GM23338 (cell line): ENCODE measurements around the gene GRHL3. TPM values are rescaled to one million over a fixed set of nuclear protein-coding genes. Genes with fewer than 3 reads are reported as not detected.

Experiments
- ATAC-seq: fragments of 200-7000 bp; cut with Tn5 transposase; 3 replicates; pipeline ENCODE4 v1.9.1; 2020
- DNase-seq: peaks from one replicate; pipeline ENCODE4 v3.0.0-alpha.2; 2015; ENCODE audit warnings: low spot score
- H2AFZ ChIP-seq: fragments of 200-600 bp; sonication (generic); 2 replicates; pipeline ENCODE4 v1.8.0; 2016; ENCODE audit warnings: antibody characterized with exemption, mild to moderate bottlenecking, moderate library complexity
- H3F3A ChIP-seq: fragments of 200-600 bp; sonication (generic); replicated peaks from 2 replicates; pipeline ENCODE4 v1.8.0; 2017; ENCODE audit warnings: antibody characterized with exemption, mixed run types, low read depth
- H3K27ac ChIP-seq: fragments of 200-600 bp; sonication (generic); 2 replicates; pipeline ENCODE4 v1.6.1; 2016; ENCODE audit warnings: low read depth
- H3K27me3 ChIP-seq: fragments of 200-600 bp; sonication (generic); 2 replicates; pipeline ENCODE4 v1.8.0; 2016; ENCODE audit warnings: mild to moderate bottlenecking, mixed run types, moderate library complexity; ENCODE audit not compliant: insufficient read depth
- H3K36me3 ChIP-seq: fragments of 200-600 bp; sonication (generic); 2 replicates; pipeline ENCODE4 v1.8.0; 2016; ENCODE audit warnings: mild to moderate bottlenecking; ENCODE audit not compliant: insufficient read depth
- H3K4me1 ChIP-seq: fragments of 200-600 bp; sonication (generic); 2 replicates; pipeline ENCODE4 v1.8.0; 2016; ENCODE audit warnings: mild to moderate bottlenecking, moderate library complexity; ENCODE audit not compliant: insufficient read depth
- H3K4me2 ChIP-seq: fragments of 200-600 bp; sonication (generic); 2 replicates; pipeline ENCODE4 v1.7.1; 2017; ENCODE audit warnings: mixed run types
- H3K4me3 ChIP-seq: fragments of 200-600 bp; sonication (generic); 2 replicates; pipeline ENCODE4 v1.6.1; 2016; ENCODE audit warnings: mixed run types
- H3K79me2 ChIP-seq: fragments of 200-600 bp; sonication (generic); replicated peaks from 2 replicates; pipeline ENCODE4 v1.8.0; 2017; ENCODE audit warnings: mild to moderate bottlenecking; ENCODE audit not compliant: insufficient read depth
- H3K9me2 ChIP-seq: fragments of 200-600 bp; sonication (generic); 2 replicates; pipeline ENCODE4 v1.8.0; 2017; ENCODE audit not compliant: insufficient read depth
- H4K20me1 ChIP-seq: fragments of 200-600 bp; sonication (generic); replicated peaks from 2 replicates; pipeline ENCODE4 v1.8.0; 2017; ENCODE audit warnings: mild to moderate bottlenecking; ENCODE audit not compliant: insufficient read depth
- H3K27ac Mint-ChIP-seq: 2 replicates; pipeline ENCODE4 v1.8.0; 2020; ENCODE audit warnings: inconsistent platforms, mild to moderate bottlenecking, moderate library complexity, mixed read lengths
- H3K27me3 Mint-ChIP-seq: 3 replicates; pipeline ENCODE4 v1.8.0; 2022; ENCODE audit warnings: low read depth, mild to moderate bottlenecking, moderate library complexity, mixed read lengths, inconsistent platforms; ENCODE audit not compliant: insufficient read depth, poor library complexity
- H3K36me3 Mint-ChIP-seq: 3 replicates; pipeline ENCODE4 v1.8.0; 2021; ENCODE audit warnings: low read depth, mild to moderate bottlenecking, inconsistent platforms, moderate library complexity, mixed read lengths
- H3K4me1 Mint-ChIP-seq: 3 replicates; pipeline ENCODE4 v1.8.0; 2020; ENCODE audit warnings: mild to moderate bottlenecking, inconsistent platforms, mixed read lengths
- H3K4me3 Mint-ChIP-seq: 3 replicates; pipeline ENCODE4 v1.8.0; 2021; ENCODE audit warnings: moderate library complexity, mild to moderate bottlenecking, inconsistent platforms, mixed read lengths
- H3K9me3 Mint-ChIP-seq: 3 replicates; pipeline ENCODE4 v1.8.0; 2020; ENCODE audit warnings: moderate library complexity, mild to moderate bottlenecking, inconsistent platforms, mixed read lengths
- CREB1 ChIP-seq: fragments of 250-450 bp; sonication (Bioruptor Pico); IDR thresholded peaks from 2 replicates; pipeline ENCODE4 v1.5.0; 2020; ENCODE audit warnings: low read depth, mild to moderate bottlenecking, moderate library complexity
- EZH2 ChIP-seq: fragments of 200-600 bp; sonication (generic); IDR thresholded peaks from one replicate; pipeline ENCODE4 v1.8.0; 2017; ENCODE audit warnings: antibody characterized with exemption, mild to moderate bottlenecking, low read depth; ENCODE audit not compliant: unreplicated experiment
- EZH2phosphoT487 ChIP-seq: fragments of 200-600 bp; sonication (generic); IDR thresholded peaks from one replicate; pipeline ENCODE4 v1.8.1; 2018; ENCODE audit warnings: antibody characterized with exemption; ENCODE audit not compliant: unreplicated experiment
- JUNB ChIP-seq: IDR thresholded peaks from one replicate; pipeline ENCODE4 v1.6.1; 2016; ENCODE audit warnings: antibody characterized with exemption; ENCODE audit not compliant: unreplicated experiment
- NANOG ChIP-seq: IDR thresholded peaks from 2 replicates; pipeline ENCODE4 v1.6.1; 2016; ENCODE audit warnings: antibody characterized with exemption, borderline replicate concordance
- POLR2AphosphoS5 ChIP-seq: IDR thresholded peaks from 2 replicates; pipeline ENCODE4 v1.6.1; 2016; ENCODE audit warnings: antibody characterized with exemption, low read depth
- STAT1 ChIP-seq: IDR thresholded peaks from one replicate; pipeline ENCODE4 v1.6.1; 2016; ENCODE audit warnings: antibody characterized with exemption; ENCODE audit not compliant: unreplicated experiment
- ZNF114 ChIP-seq: fragments of 250-450 bp; sonication (Bioruptor Pico); IDR thresholded peaks from 2 replicates; pipeline ENCODE4 v1.5.0; 2020; ENCODE audit warnings: mild to moderate bottlenecking, moderate library complexity
- polyA plus RNA-seq: library from polyadenylated mRNA; unstranded; fragments of >200 nt; fragmentation: Nextera tagmentation; extraction: Ambion mirVana; gene quantifications from 2 replicates; pipeline ENCODE4 v1.2.1, GENCODE V29; 2016
- total RNA-seq: library from RNA; depleted of rRNA; stranded (reverse); fragments of >200 nt; shearing (Covaris generic); gene quantifications from 2 replicates; pipeline ENCODE4 v1.2.3, GENCODE V29; 2014
- TF ChIP-seq, protein P1 (sequence below): fragments of 250-450 bp; sonication (Bioruptor Pico); IDR thresholded peaks from 2 replicates; pipeline ENCODE4 v1.5.0; 2020; ENCODE audit warnings: mild to moderate bottlenecking, moderate library complexity
- TF ChIP-seq, protein P2 (sequence below): IDR thresholded peaks from one replicate; pipeline ENCODE4 v1.6.1; 2018; ENCODE audit warnings: antibody characterized with exemption; ENCODE audit not compliant: unreplicated experiment
- TF ChIP-seq, protein P3 (sequence below), 2 experiments: fragments of 200-600 bp in 1 of 2; sonication (generic) in 1 of 2; conservative IDR thresholded peaks; 2 replicates each; pipeline versions ENCODE4 v1.5.1 to v1.6.1; 2016 to 2017; ENCODE audit warnings: antibody characterized with exemption in 2 of 2, low read depth in 2 of 2, mild to moderate bottlenecking in 2 of 2, moderate library complexity in 1 of 2

The GRHL3 gene
- total and polyA plus RNA-seq, 2 experiments from 2014 or later = 0.78 to 1.1 TPM

DNA sequence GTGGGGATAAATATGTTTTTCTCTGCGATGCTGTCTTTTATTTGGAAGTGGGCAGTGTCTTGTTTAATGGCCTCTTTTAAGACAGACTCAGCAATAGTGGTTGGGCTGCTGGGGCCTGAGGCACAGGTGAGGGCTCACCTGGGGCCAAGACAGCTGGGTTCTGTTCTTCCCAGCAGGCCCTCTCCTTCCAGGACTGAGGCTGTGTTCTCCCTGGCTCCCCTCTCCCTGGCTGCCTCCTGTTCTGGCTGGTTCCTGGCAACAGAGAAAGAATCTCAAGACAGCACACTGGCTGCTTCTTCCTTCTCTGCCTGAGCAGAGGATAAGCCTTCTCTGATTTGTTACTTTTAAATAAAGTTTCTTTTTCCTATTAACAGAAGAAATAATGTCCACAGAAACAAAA is 7.4 kb upstream of the GRHL3 start (continued):
- TF ChIP-seq, protein P1, sequence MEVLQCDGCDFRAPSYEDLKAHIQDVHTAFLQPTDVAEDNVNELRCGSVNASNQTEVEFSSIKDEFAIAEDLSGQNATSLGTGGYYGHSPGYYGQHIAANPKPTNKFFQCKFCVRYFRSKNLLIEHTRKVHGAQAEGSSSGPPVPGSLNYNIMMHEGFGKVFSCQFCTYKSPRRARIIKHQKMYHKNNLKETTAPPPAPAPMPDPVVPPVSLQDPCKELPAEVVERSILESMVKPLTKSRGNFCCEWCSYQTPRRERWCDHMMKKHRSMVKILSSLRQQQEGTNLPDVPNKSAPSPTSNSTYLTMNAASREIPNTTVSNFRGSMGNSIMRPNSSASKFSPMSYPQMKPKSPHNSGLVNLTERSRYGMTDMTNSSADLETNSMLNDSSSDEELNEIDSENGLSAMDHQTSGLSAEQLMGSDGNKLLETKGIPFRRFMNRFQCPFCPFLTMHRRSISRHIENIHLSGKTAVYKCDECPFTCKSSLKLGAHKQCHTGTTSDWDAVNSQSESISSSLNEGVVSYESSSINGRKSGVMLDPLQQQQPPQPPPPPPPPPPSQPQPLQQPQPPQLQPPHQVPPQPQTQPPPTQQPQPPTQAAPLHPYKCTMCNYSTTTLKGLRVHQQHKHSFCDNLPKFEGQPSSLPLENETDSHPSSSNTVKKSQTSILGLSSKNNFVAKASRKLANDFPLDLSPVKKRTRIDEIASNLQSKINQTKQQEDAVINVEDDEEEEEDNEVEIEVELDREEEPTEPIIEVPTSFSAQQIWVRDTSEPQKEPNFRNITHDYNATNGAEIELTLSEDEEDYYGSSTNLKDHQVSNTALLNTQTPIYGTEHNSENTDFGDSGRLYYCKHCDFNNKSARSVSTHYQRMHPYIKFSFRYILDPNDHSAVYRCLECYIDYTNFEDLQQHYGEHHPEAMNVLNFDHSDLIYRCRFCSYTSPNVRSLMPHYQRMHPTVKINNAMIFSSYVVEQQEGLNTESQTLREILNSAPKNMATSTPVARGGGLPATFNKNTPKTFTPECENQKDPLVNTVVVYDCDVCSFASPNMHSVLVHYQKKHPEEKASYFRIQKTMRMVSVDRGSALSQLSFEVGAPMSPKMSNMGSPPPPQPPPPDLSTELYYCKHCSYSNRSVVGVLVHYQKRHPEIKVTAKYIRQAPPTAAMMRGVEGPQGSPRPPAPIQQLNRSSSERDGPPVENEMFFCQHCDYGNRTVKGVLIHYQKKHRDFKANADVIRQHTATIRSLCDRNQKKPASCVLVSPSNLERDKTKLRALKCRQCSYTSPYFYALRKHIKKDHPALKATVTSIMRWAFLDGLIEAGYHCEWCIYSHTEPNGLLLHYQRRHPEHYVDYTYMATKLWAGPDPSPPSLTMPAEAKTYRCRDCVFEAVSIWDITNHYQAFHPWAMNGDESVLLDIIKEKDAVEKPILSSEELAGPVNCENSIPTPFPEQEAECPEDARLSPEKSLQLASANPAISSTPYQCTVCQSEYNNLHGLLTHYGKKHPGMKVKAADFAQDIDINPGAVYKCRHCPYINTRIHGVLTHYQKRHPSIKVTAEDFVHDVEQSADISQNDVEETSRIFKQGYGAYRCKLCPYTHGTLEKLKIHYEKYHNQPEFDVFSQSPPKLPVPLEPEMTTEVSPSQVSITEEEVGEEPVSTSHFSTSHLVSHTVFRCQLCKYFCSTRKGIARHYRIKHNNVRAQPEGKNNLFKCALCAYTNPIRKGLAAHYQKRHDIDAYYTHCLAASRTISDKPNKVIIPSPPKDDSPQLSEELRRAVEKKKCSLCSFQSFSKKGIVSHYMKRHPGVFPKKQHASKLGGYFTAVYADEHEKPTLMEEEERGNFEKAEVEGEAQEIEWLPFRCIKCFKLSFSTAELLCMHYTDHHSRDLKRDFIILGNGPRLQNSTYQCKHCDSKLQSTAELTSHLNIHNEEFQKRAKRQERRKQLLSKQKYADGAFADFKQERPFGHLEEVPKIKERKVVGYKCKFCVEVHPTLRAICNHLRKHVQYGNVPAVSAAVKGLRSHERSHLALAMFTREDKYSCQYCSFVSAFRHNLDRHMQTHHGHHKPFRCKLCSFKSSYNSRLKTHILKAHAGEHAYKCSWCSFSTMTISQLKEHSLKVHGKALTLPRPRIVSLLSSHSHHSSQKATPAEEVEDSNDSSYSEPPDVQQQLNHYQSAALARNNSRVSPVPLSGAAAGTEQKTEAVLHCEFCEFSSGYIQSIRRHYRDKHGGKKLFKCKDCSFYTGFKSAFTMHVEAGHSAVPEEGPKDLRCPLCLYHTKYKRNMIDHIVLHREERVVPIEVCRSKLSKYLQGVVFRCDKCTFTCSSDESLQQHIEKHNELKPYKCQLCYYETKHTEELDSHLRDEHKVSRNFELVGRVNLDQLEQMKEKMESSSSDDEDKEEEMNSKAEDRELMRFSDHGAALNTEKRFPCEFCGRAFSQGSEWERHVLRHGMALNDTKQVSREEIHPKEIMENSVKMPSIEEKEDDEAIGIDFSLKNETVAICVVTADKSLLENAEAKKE (CRISPR knock-in tag) = no peak
- TF ChIP-seq CREB1 = no peak
- no peak for TF ChIP-seq EZH2phosphoT487
- TF ChIP-seq POLR2AphosphoS5 = no peak
- TF ChIP-seq EZH2 = no peak
- no peak for TF ChIP-seq ZNF114 (CRISPR knock-in tag)
- no peak for TF ChIP-seq NANOG
- no peak for TF ChIP-seq JUNB

DNA sequence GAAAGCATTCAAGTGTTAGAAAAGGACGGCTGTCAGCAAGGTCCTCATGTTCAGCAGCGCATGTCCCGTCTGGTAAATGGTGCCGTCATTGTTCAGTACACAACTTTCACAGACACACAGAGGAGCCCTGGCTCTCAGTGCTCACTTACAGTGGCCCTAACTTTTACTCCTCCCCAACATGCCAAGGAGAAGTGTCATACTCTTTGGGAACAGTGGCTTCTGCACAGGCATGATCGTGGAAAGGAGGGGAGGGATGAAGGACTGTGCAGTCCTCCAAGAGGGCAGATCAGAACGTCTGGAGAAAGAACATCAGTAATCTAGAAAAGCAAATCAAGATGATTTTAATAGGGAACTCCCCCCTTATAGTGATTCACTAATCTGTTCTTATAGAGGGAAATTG is 3.8 kb upstream of the GRHL3 start:
- no peaks in the 10 kb centered on the region for H3K79me2 ChIP-seq
- Mint-ChIP-seq H3K4me1 (peaks cover 43% of the 10 kb centered on the region), H3K9me3 (no peaks in the 10 kb centered on the region), H3K27me3 (peaks cover 19% of the 10 kb centered on the region), H3K4me3 (no peak overlapping the region), H3K36me3 (no peaks in the 10 kb centered on the region), H3K27ac (no peak overlapping the region)
- DNase-seq = no peak
- H4K20me1 ChIP-seq = no peaks in the 10 kb centered on the region
- no peak overlapping the region for H3K4me3 ChIP-seq
- ATAC-seq = no peak
- no peak overlapping the region for H2AFZ ChIP-seq
- no peak overlapping the region for H3K27ac ChIP-seq
- H3K27me3 ChIP-seq = peaks cover 8% of the 10 kb centered on the region
- no peaks in the 10 kb centered on the region for H3K36me3 ChIP-seq
- H3F3A ChIP-seq = no peaks in the 10 kb centered on the region
- no peaks in the 10 kb centered on the region for H3K9me2 ChIP-seq
- no peak overlapping the region for H3K4me2 ChIP-seq
- H3K4me1 ChIP-seq = peaks cover 28% of the 10 kb centered on the region
- TF ChIP-seq NANOG = no peak
- TF ChIP-seq CREB1 = no peak
- TF ChIP-seq, protein P2, sequence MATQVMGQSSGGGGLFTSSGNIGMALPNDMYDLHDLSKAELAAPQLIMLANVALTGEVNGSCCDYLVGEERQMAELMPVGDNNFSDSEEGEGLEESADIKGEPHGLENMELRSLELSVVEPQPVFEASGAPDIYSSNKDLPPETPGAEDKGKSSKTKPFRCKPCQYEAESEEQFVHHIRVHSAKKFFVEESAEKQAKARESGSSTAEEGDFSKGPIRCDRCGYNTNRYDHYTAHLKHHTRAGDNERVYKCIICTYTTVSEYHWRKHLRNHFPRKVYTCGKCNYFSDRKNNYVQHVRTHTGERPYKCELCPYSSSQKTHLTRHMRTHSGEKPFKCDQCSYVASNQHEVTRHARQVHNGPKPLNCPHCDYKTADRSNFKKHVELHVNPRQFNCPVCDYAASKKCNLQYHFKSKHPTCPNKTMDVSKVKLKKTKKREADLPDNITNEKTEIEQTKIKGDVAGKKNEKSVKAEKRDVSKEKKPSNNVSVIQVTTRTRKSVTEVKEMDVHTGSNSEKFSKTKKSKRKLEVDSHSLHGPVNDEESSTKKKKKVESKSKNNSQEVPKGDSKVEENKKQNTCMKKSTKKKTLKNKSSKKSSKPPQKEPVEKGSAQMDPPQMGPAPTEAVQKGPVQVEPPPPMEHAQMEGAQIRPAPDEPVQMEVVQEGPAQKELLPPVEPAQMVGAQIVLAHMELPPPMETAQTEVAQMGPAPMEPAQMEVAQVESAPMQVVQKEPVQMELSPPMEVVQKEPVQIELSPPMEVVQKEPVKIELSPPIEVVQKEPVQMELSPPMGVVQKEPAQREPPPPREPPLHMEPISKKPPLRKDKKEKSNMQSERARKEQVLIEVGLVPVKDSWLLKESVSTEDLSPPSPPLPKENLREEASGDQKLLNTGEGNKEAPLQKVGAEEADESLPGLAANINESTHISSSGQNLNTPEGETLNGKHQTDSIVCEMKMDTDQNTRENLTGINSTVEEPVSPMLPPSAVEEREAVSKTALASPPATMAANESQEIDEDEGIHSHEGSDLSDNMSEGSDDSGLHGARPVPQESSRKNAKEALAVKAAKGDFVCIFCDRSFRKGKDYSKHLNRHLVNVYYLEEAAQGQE = no peak
- TF ChIP-seq, protein P3, sequence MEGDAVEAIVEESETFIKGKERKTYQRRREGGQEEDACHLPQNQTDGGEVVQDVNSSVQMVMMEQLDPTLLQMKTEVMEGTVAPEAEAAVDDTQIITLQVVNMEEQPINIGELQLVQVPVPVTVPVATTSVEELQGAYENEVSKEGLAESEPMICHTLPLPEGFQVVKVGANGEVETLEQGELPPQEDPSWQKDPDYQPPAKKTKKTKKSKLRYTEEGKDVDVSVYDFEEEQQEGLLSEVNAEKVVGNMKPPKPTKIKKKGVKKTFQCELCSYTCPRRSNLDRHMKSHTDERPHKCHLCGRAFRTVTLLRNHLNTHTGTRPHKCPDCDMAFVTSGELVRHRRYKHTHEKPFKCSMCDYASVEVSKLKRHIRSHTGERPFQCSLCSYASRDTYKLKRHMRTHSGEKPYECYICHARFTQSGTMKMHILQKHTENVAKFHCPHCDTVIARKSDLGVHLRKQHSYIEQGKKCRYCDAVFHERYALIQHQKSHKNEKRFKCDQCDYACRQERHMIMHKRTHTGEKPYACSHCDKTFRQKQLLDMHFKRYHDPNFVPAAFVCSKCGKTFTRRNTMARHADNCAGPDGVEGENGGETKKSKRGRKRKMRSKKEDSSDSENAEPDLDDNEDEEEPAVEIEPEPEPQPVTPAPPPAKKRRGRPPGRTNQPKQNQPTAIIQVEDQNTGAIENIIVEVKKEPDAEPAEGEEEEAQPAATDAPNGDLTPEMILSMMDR (conservative IDR thresholded peaks at IDR 0.05; ENCODE audit: low read depth in 2 of 2) = no peak
- no peak for TF ChIP-seq EZH2phosphoT487
- no peak for TF ChIP-seq POLR2AphosphoS5
- no peak for TF ChIP-seq STAT1
